Kidney (tissue), 14 donors: Measurements from ENCODE around the gene ARSH. TPM values are rescaled to one million over a fixed set of nuclear protein-coding genes. Genes with fewer than 3 reads are reported as not detected.
A peak's percentile ranks its signal among the peaks of the same experiment; 100 is the strongest.
"Not testable (repeated sequence)": the region's sequence is repeated elsewhere in the genome, so short reads cannot be mapped to it uniquely, and the experiment has no call there.

Experiments
- DNase-seq, 5 donors: peaks; one replicate each; pipeline ENCODE4 v3.0.0-alpha.2; 2013 to 2020
- FAIRE-seq: peaks from 2 replicates; lab custom pipeline; 2012; peaks lifted over from hg19 to GRCh38; lab: Jason Lieb, UNC
- H3K27ac ChIP-seq, 2 donors: one replicate each; pipeline ENCODE4 v1.7.0; 2013; ENCODE audit warnings: low read depth in 2 of 2, low read length in 2 of 2, inconsistent platforms in 1 of 2
- H3K27me3 ChIP-seq: one replicate; pipeline ENCODE4 v1.7.1; 2013; ENCODE audit warnings: low read length, inconsistent platforms; ENCODE audit not compliant: control insufficient read depth, insufficient read depth
- H3K36me3 ChIP-seq, 3 donors: one replicate each; pipeline versions ENCODE4 v1.7.0 to v1.7.1; 2013; ENCODE audit warnings: low read length in 3 of 3, control low read depth in 1 of 3, inconsistent platforms in 1 of 3; ENCODE audit not compliant: insufficient read depth in 3 of 3, control insufficient read depth in 2 of 3
- H3K4me1 ChIP-seq, 3 donors: one replicate each; pipeline versions ENCODE4 v1.7.0 to v1.7.1; 2013; ENCODE audit warnings: low read length in 3 of 3, inconsistent platforms in 1 of 3, low read depth in 1 of 3; ENCODE audit not compliant: control insufficient read depth in 2 of 3, insufficient read depth in 2 of 3
- H3K4me3 ChIP-seq, 3 donors: one replicate each; pipeline versions ENCODE4 v1.7.0 to v1.8.1; 2013; ENCODE audit warnings: low read length in 3 of 3, control low read depth in 1 of 3, inconsistent platforms in 1 of 3
- H3K9ac ChIP-seq, 3 donors: one replicate each; pipeline versions ENCODE4 v1.7.0 to v1.7.1; 2013; ENCODE audit warnings: low read length in 3 of 3, control low read depth in 1 of 3, inconsistent platforms in 1 of 3
- H3K9me3 ChIP-seq, 3 donors: one replicate each; pipeline versions ENCODE4 v1.7.0 to v1.7.1; 2013; ENCODE audit warnings: low read length in 3 of 3, control low read depth in 1 of 3, inconsistent platforms in 1 of 3; ENCODE audit not compliant: control insufficient read depth in 2 of 3, insufficient read depth in 1 of 3
- intact Hi-C: fragments of 100-400 bp; cut with DNase I; formaldehyde crosslinking; loops from one replicate; pipeline ENCODE4 v1.11.1; 2022
- polyA plus RNA-seq: library from polyadenylated mRNA; stranded (reverse); fragments of 350-450 nt; fragmentation: Illumina TruSeq; extraction: RNeasy Lipid Tissue Mini Kit (QIAGEN cat#74804); gene quantifications from one replicate; pipeline ENCODE4 v1.2.3, GENCODE V29; 2014; ENCODE audit warnings: low read depth, low replicate concordance; ENCODE audit not compliant: insufficient read depth
- total RNA-seq: library from RNA; stranded (reverse); fragmentation: NEBNext Ultra II Directional; extraction: Animal tissue kit (Norgen Biotek cat#: 25700); gene quantifications from one replicate; pipeline ENCODE4 v1.2.1, GENCODE V29; 2021
- TF ChIP-seq, protein P1 (sequence below): IDR thresholded peaks from 3 replicates; pipeline ENCODE4 v1.5.1; 2012; ENCODE audit warnings: mild to moderate bottlenecking, moderate library complexity, borderline replicate concordance; ENCODE audit not compliant: insufficient read depth; ENCODE audit errors: extremely low read depth
- donor health status: control.
- donor health status: control.
- donor health status: control.
- donor health status: control.
- donor health status: control.
- donor health status: DM: yes; HTN: yes; CAD: no.
- donor health status: Normal renal cell carcinoma (clear cell type).

Gene ARSH
- total and polyA plus RNA-seq, 2 donors from 2014 or later = not detected

DNA sequence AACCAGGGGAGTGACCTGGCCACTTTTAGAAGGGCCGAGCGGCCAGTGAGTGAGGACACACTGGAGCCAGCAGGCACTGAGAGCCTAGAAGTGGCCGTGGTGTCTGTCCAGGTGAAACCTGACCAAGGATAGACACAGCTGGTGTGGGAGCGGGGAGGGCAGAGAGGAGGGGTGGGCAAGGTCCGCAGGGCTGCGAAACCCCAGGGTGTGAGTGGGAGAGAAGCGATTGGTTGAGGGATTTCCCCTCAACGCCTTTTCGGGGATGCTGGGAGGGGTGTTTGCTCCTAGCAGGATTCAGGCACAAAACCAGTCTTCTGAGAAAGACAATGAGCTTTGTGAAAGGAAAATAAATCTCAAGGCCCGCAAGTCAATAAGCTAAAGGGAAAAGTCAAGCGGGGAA, 44.0 kb upstream of the ARSH start:
- no peaks in the 10 kb centered on the region for H3K4me1 ChIP-seq
- intact Hi-C loops = no loop called here
- no peaks in the 10 kb centered on the region for H3K9me3 ChIP-seq
- H3K4me3 ChIP-seq = peak overlapping the region in 2 of 3 donors; percentile 23 to 52
- H3K27ac ChIP-seq = no peak overlapping the region
- DNase-seq (no peak), FAIRE-seq (no peak)
- no peaks in the 10 kb centered on the region for H3K27me3 ChIP-seq
- peaks cover 0 to 3% (median 0%) of the 10 kb centered on the region in 3 donors for H3K36me3 ChIP-seq
- TF ChIP-seq, protein P1, sequence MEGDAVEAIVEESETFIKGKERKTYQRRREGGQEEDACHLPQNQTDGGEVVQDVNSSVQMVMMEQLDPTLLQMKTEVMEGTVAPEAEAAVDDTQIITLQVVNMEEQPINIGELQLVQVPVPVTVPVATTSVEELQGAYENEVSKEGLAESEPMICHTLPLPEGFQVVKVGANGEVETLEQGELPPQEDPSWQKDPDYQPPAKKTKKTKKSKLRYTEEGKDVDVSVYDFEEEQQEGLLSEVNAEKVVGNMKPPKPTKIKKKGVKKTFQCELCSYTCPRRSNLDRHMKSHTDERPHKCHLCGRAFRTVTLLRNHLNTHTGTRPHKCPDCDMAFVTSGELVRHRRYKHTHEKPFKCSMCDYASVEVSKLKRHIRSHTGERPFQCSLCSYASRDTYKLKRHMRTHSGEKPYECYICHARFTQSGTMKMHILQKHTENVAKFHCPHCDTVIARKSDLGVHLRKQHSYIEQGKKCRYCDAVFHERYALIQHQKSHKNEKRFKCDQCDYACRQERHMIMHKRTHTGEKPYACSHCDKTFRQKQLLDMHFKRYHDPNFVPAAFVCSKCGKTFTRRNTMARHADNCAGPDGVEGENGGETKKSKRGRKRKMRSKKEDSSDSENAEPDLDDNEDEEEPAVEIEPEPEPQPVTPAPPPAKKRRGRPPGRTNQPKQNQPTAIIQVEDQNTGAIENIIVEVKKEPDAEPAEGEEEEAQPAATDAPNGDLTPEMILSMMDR = no peak
- H3K9ac ChIP-seq = no peak overlapping the region

DNA sequence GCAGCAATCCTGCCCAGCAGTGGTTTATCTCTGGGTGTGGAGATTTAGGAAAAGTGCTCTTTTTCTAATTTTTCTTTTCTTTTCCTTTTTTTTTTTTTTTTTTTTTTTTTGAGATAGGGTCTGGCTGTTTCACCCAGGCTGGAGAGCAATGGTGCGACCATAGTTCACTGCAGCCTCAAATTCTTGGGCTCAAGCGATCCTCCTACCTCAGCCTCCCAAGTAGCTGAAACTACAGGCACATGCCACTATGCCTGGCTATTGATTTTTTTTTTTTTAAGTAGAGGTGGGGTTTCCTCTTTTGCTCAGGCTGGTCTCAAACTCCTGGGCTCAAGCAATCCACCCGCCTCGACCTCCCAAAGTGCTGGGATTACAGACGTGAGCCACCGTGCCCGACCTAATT, 42.9 kb upstream of the ARSH start:
- DNase-seq, H3K4me1 ChIP-seq, H3K9ac ChIP-seq, intact Hi-C loops, FAIRE-seq, H3K27me3 ChIP-seq, H3K9me3 ChIP-seq, H3K36me3 ChIP-seq: not testable (repeated sequence)
- peak overlapping the region in 1 of 2 donors; percentile 78 for H3K27ac ChIP-seq
- peak overlapping the region in 1 of 3 donors; percentile 52 for H3K4me3 ChIP-seq

DNA sequence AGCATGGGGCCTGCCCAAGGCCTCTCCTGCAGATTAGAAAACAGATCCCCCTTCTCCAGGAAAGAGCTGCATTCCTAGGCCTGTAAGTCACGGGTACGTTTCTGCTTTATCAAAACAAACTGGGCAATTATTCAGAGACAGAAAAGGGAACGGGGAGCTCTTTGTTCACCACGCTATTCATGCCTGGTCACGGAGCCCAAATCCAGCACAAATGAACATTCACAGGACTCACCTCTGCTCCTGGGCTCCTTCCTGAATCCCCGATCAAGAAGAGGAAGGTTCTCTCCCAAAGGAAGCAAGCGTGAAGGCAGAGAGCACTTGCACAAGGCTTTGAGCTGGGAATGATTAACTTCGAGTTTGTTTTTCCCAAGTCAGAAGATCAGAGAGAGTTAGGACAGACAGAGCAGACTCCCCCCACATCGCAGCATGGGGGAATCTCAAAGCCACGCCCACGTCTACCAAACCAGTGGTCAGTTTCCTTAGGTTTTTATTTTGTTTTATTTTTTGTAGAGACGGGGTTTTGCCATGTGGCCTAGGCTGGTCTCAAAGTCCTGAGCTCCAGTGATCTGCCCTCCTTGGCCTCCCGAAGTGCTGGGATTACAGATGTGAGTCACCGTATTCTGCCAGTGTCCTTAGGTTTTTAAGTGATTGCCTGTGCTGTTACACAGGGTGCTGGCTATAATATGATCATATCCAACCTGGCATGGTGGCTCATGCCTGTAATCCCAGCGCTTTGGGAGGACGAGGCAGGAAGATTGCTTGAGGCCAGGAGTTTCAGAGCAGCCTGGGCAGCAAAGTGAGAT, 42.2 kb upstream of the ARSH start:
- DNase-seq = peak in 4 of 5 donors; percentile 32 to 86 (median 60)
- Histone ChIP-seq H3K27ac (peak overlapping the region; percentile 53 to 78), H3K9ac (peak overlapping the region; percentile 23 to 61 (median 29)), H3K4me3 (peak overlapping the region; percentile 23 to 58 (median 50))
- H3K4me1 ChIP-seq, H3K36me3 ChIP-seq, H3K27me3 ChIP-seq, intact Hi-C loops, H3K9me3 ChIP-seq: not testable (repeated sequence)
- FAIRE-seq = peak; percentile 95

DNA sequence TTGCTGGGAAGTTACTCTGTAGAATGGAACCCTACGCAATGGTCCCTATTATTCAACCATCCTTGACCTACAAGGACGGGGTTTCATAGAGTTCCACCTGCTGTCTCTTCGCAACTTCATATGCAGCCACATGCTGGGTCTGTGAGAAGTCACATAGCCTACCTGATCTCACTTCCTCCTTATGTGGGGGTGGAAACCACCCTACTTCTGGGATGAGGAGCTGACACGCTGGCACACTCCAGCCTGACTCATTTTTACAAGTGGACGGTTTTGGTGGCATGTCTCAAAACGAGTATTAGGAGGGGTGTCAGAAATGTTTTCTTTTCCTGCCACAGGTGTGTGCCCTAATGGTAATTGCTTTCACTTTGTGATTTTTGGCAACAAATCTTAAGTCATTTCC, 40.4 kb upstream of the ARSH start:
- intact Hi-C loops = no loop called here
- H3K9me3 ChIP-seq = no peaks in the 10 kb centered on the region
- H3K27me3 ChIP-seq = no peaks in the 10 kb centered on the region
- DNase-seq (no peak), FAIRE-seq (no peak)
- H3K27ac ChIP-seq = no peak overlapping the region
- TF ChIP-seq, protein P1 = no peak
- H3K4me3 ChIP-seq = no peak overlapping the region
- H3K4me1 ChIP-seq = no peaks in the 10 kb centered on the region
- no peaks in the 10 kb centered on the region for H3K36me3 ChIP-seq
- H3K9ac ChIP-seq = no peak overlapping the region
